ENCODE data around the gene RNASE7.

RNASE7 gene

GRCh38 chr14:21018286-21018685, 23.9 kb upstream of the RNASE7 start:
- no peak for TF ChIP-seq ZNF585B (tag by site-specific recombination; IDR thresholded peaks at IDR 0.05)
- no peak for TF ChIP-seq PBX3 (CRISPR knock-in tag; IDR thresholded peaks at IDR 0.05)
- TF ChIP-seq GLI4 (tag by site-specific recombination; IDR thresholded peaks at IDR 0.05): no peak
- no peak for TF ChIP-seq ZNF398 (tag by site-specific recombination; IDR thresholded peaks at IDR 0.05)
- no peak for TF ChIP-seq ZEB2 (tag by site-specific recombination; IDR thresholded peaks at IDR 0.05)
- no peak for TF ChIP-seq ZNF292 (tag by site-specific recombination; IDR thresholded peaks at IDR 0.05; ENCODE audit: borderline replicate concordance, low read depth)
- TF ChIP-seq ZNF792 (tag by site-specific recombination; IDR thresholded peaks at IDR 0.05): no peak
- no peak for TF ChIP-seq ZBTB48 (tag by site-specific recombination; IDR thresholded peaks at IDR 0.05)
- TF ChIP-seq ZNF394 (tag by site-specific recombination; IDR thresholded peaks at IDR 0.05; ENCODE audit: borderline replicate concordance): no peak
- TF ChIP-seq ZNF530 (tag by site-specific recombination; IDR thresholded peaks at IDR 0.05; ENCODE audit: low read depth): no peak
- TF ChIP-seq, protein P1, sequence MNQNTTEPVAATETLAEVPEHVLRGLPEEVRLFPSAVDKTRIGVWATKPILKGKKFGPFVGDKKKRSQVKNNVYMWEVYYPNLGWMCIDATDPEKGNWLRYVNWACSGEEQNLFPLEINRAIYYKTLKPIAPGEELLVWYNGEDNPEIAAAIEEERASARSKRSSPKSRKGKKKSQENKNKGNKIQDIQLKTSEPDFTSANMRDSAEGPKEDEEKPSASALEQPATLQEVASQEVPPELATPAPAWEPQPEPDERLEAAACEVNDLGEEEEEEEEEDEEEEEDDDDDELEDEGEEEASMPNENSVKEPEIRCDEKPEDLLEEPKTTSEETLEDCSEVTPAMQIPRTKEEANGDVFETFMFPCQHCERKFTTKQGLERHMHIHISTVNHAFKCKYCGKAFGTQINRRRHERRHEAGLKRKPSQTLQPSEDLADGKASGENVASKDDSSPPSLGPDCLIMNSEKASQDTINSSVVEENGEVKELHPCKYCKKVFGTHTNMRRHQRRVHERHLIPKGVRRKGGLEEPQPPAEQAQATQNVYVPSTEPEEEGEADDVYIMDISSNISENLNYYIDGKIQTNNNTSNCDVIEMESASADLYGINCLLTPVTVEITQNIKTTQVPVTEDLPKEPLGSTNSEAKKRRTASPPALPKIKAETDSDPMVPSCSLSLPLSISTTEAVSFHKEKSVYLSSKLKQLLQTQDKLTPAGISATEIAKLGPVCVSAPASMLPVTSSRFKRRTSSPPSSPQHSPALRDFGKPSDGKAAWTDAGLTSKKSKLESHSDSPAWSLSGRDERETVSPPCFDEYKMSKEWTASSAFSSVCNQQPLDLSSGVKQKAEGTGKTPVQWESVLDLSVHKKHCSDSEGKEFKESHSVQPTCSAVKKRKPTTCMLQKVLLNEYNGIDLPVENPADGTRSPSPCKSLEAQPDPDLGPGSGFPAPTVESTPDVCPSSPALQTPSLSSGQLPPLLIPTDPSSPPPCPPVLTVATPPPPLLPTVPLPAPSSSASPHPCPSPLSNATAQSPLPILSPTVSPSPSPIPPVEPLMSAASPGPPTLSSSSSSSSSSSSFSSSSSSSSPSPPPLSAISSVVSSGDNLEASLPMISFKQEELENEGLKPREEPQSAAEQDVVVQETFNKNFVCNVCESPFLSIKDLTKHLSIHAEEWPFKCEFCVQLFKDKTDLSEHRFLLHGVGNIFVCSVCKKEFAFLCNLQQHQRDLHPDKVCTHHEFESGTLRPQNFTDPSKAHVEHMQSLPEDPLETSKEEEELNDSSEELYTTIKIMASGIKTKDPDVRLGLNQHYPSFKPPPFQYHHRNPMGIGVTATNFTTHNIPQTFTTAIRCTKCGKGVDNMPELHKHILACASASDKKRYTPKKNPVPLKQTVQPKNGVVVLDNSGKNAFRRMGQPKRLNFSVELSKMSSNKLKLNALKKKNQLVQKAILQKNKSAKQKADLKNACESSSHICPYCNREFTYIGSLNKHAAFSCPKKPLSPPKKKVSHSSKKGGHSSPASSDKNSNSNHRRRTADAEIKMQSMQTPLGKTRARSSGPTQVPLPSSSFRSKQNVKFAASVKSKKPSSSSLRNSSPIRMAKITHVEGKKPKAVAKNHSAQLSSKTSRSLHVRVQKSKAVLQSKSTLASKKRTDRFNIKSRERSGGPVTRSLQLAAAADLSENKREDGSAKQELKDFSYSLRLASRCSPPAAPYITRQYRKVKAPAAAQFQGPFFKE (tag by site-specific recombination; IDR thresholded peaks at IDR 0.05; ENCODE audit: borderline replicate concordance): no peak
- TF ChIP-seq ZSCAN30 (tag by site-specific recombination; IDR thresholded peaks at IDR 0.05): no peak
- no peak for TF ChIP-seq SALL2 (tag by site-specific recombination; IDR thresholded peaks at IDR 0.05; ENCODE audit: borderline replicate concordance)
- no peak for TF ChIP-seq ZBTB8A (tag by site-specific recombination; IDR thresholded peaks at IDR 0.05)
- TF ChIP-seq ZBTB11 (tag by site-specific recombination; conservative IDR thresholded peaks at IDR 0.05; ENCODE audit: low read depth): no peak
- no peak for TF ChIP-seq ZNF266 (tag by site-specific recombination; IDR thresholded peaks at IDR 0.05; ENCODE audit: low read depth)
- no peak for TF ChIP-seq ZNF76 (tag by site-specific recombination; IDR thresholded peaks at IDR 0.05; ENCODE audit: borderline replicate concordance, low read depth)
- TF ChIP-seq ZNF548 (tag by site-specific recombination; IDR thresholded peaks at IDR 0.05): no peak
- Histone ChIP-seq H3K9me3 (ENCODE audit: control insufficient read depth, insufficient read depth, low read depth, low read length) (no peaks in the 10 kb centered on the region), H3K27ac (ENCODE audit: extremely low read depth, low read depth, low read length) (no peak overlapping the region), H3K4me3 (ENCODE audit: low read depth, low read length) (no peak overlapping the region), H3K36me3 (ENCODE audit: control insufficient read depth in 2 of 2, insufficient read depth in 1 of 2, low read length in 2 of 2) (peaks cover 0 to 51% of the 10 kb centered on the region in 2 experiments; a peak in 2 of 3 replicates), H3K4me1 (ENCODE audit: control insufficient read depth, insufficient read depth, low read length) (no peaks in the 10 kb centered on the region)
- ChIA-PET POLR2A (interaction anchor here (1.3 kb wide), 1 partner anchor 53 kb away, joined by 3 read pairs; no protein-coding TSS in a partner anchor), CTCF (interaction anchor here (0.8 to 7.4 kb wide), 5 partner anchors 9 to 160 kb away, joined by 3 to 136 read pairs (median 7); no protein-coding TSS in a partner anchor)

Measured in HEK293 (cell line).